K562 (cell line): ENCODE data around the gene DOCK7.

ENCODE experiments used
- GABPB1 ChIP-seq: sonication (generic); formaldehyde crosslinking; IDR thresholded peaks from 2 replicates; pipeline ENCODE4 v1.8.0; 2022; ENCODE audit warnings: mild to moderate bottlenecking, missing genetic modification reagents
- HOXB6 ChIP-seq: fragments of 250-450 bp; sonication (Bioruptor Pico); IDR thresholded peaks from 2 replicates; pipeline ENCODE4 v1.5.1; 2022; ENCODE audit warnings: mild to moderate bottlenecking, borderline replicate concordance
- KLF16 ChIP-seq: IDR thresholded peaks from 2 replicates; pipeline ENCODE4 v1.6.1; 2016; ENCODE audit warnings: antibody characterized with exemption
- NBN ChIP-seq: fragments of 450-650 bp; IDR thresholded peaks from 2 replicates; pipeline ENCODE4 v1.6.1; 2016; ENCODE audit warnings: low read depth, mild to moderate bottlenecking
- NFE2L1 ChIP-seq: fragments of 450-650 bp; IDR thresholded peaks from 2 replicates; pipeline ENCODE4 v1.6.1; 2016; ENCODE audit warnings: missing genetic modification characterization, low read depth, mild to moderate bottlenecking, missing compliant biosample characterization, moderate library complexity, borderline replicate concordance
- NFYB ChIP-seq: IDR thresholded peaks from 2 replicates; pipeline ENCODE4 v1.6.1; 2011; ENCODE audit warnings: mild to moderate bottlenecking, moderate library complexity; ENCODE audit not compliant: insufficient read length; ENCODE audit errors: extremely low read depth
- POLR2A ChIP-seq: fragments of 450-650 bp; conservative IDR thresholded peaks from 2 replicates; pipeline ENCODE4 v1.6.1; 2016
- SRSF9 ChIP-seq: fragments of 200-400 bp; formaldehyde crosslinking; IDR thresholded peaks from 2 replicates; pipeline ENCODE4 v1.6.1; 2017; ENCODE audit warnings: low read depth, low read length, borderline replicate concordance
- TAF1 ChIP-seq: IDR thresholded peaks from 2 replicates; pipeline ENCODE4 v1.6.1; 2011; ENCODE audit warnings: mild to moderate bottlenecking, low read length, moderate library complexity; ENCODE audit not compliant: insufficient read depth, control insufficient read depth, severe bottlenecking; ENCODE audit errors: extremely low read depth
- U2AF1 ChIP-seq: fragments of 200-400 bp; formaldehyde crosslinking; optimal IDR thresholded peaks from 2 replicates; pipeline ENCODE3; 2017; ENCODE audit warnings: mild to moderate bottlenecking, low read depth, low read length, moderate library complexity
- TF ChIP-seq, protein P1 (sequence below), 3 experiments: IDR thresholded peaks in 2 of 3; conservative IDR thresholded peaks in 1 of 3; 2 replicates each; pipeline ENCODE4 v1.5.1; 2011 to 2012; ENCODE audit warnings: low read length in 3 of 3, mild to moderate bottlenecking in 3 of 3, control low read depth in 2 of 3, improper control_type of control experiment in 1 of 3, inconsistent platforms in 1 of 3, low read depth in 1 of 3, mixed read lengths in 1 of 3, moderate library complexity in 1 of 3; ENCODE audit not compliant: insufficient read depth in 2 of 3

DNA sequence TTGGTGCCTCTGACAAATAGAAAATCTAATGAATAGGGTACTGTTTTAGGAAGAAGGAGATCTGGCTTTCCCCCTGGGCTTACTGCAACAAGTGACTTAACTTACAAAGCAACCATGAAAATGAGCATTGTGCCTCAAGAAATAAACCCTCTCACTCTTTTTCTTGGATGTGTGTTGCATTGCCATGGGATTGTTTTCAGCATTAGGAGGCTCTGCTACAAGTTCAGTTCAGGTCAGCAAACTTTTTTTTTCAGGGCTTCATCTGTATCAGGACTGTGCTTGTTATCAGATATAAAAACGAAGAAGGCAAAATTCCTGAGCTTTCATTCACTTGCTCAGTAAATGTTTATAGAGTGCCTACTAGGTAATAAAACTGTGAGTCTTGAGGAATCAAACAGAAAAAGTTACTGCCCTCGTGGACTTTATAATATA is 37.8 kb upstream of the DOCK7 start:
- TF ChIP-seq NFE2L1 (tag) (no peak), HOXB6 (CRISPR knock-in tag) (no peak), NBN (no peak), GABPB1 (CRISPR knock-in tag) (no peak), NFYB (no peak), TAF1 (no peak), SRSF9 (no peak), POLR2A (no peak), KLF16 (no peak), U2AF1 (no peak)
- TF ChIP-seq, protein P1, sequence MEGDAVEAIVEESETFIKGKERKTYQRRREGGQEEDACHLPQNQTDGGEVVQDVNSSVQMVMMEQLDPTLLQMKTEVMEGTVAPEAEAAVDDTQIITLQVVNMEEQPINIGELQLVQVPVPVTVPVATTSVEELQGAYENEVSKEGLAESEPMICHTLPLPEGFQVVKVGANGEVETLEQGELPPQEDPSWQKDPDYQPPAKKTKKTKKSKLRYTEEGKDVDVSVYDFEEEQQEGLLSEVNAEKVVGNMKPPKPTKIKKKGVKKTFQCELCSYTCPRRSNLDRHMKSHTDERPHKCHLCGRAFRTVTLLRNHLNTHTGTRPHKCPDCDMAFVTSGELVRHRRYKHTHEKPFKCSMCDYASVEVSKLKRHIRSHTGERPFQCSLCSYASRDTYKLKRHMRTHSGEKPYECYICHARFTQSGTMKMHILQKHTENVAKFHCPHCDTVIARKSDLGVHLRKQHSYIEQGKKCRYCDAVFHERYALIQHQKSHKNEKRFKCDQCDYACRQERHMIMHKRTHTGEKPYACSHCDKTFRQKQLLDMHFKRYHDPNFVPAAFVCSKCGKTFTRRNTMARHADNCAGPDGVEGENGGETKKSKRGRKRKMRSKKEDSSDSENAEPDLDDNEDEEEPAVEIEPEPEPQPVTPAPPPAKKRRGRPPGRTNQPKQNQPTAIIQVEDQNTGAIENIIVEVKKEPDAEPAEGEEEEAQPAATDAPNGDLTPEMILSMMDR (IDR thresholded peaks at IDR 0.05 in 2 of 3, conservative IDR thresholded peaks at IDR 0.05 in 1 of 3; ENCODE audit: insufficient read depth in 2 of 3, low read depth in 1 of 3, low read length in 3 of 3) = no peak
